ENCODE data around the gene PLA2R1. TPM values are rescaled to one million over a fixed set of nuclear protein-coding genes. Genes with fewer than 3 reads are reported as not detected.

Gene PLA2R1
- polyA plus RNA-seq, 3 donors = not detected

GRCh38 chr2:159904127-159904958 is 158.1 kb downstream of the PLA2R1 start, which contains the start of gene LY75:
Gene LY75, minus strand, starts transcription at chr2:159904756.
- Mint-ChIP-seq H3K4me1 (peaks cover 40% of the 10 kb centered on the region), H3K36me3 (peaks cover 4 to 11% of the 10 kb centered on the region in 2 donors), H3K27me3 (ENCODE audit: low read depth in 3 of 3) (peaks cover 0 to 2% (median 0%) of the 10 kb centered on the region in 3 donors), H3K9me3 (peaks cover 0 to 3% (median 0%) of the 10 kb centered on the region in 7 donors), H3K4me3 (peak within 1 kb of the TSS; percentile 97 to 98), H3K27ac (peak within 1 kb of the TSS; percentile 92 to 98 (median 97))
- H3K4me3 ChIP-seq (replicated peaks in 1 of 3; ENCODE audit: low read depth in 2 of 3, low read length in 3 of 3) = peak within 1 kb of the TSS; percentile 49 to 85 (median 76)
- peak within 1 kb of the TSS; percentile 77 for H3K9ac ChIP-seq (ENCODE audit: insufficient read depth, low read length, poor library complexity, severe bottlenecking)
- peak within 1 kb of the TSS; percentile 89 to 93 for H3K27ac ChIP-seq (ENCODE audit: low read depth in 1 of 2, low read length in 2 of 2)
- TF ChIP-seq CTCF (IDR thresholded peaks at IDR 0.05) = no peak
- peaks cover 34 to 46% of the 10 kb centered on the region in 2 donors for H3K4me1 ChIP-seq (ENCODE audit: control insufficient read depth in 1 of 2, insufficient read depth in 2 of 2, low read length in 2 of 2)
- peaks cover 0 to 5% of the 10 kb centered on the region in 2 donors for H3K36me3 ChIP-seq (replicated peaks in 1 of 2; ENCODE audit: control insufficient read depth in 1 of 2, insufficient read depth in 2 of 2, low read length in 2 of 2)
- H3K27me3 ChIP-seq (ENCODE audit: control insufficient read depth in 2 of 2, insufficient read depth in 2 of 2, low read length in 2 of 2) = no peaks in the 10 kb centered on the region
- H3K4me2 ChIP-seq (replicated peaks; ENCODE audit: extremely low read depth, low read length, poor library complexity, severe bottlenecking) = peak within 1 kb of the TSS; percentile 95
- DNase-seq = peak; percentile 33 to 54 (median 48)
- H2AFZ ChIP-seq (ENCODE audit: insufficient read depth, low read depth, low read length, poor library complexity, severe bottlenecking) = peak within 1 kb of the TSS; percentile 90
- intact Hi-C loops (cut with micrococcal nuclease) = no loop called here
- peaks cover 12% of the 10 kb centered on the region for H4K20me1 ChIP-seq (ENCODE audit: insufficient read depth, low read length)
- peaks cover 34% of the 10 kb centered on the region for H3K79me2 ChIP-seq (ENCODE audit: insufficient read depth, low read length)
- no peaks in the 10 kb centered on the region for H3K9me3 ChIP-seq (replicated peaks in 1 of 2; ENCODE audit: control insufficient read depth in 1 of 2, insufficient read depth in 1 of 2, low read length in 2 of 2)
- under 1% methylated on average over 72 of the region's 74 CpGs for WGBS (ENCODE audit: insufficient coverage)

GRCh38 chr2:159903443-159904126 is 158.8 kb downstream of the PLA2R1 start:
- Mint-ChIP-seq H3K9me3 (peaks cover 0 to 3% (median 0%) of the 10 kb centered on the region in 7 donors), H3K4me1 (peaks cover 40% of the 10 kb centered on the region), H3K36me3 (peaks cover 10 to 16% of the 10 kb centered on the region in 2 donors), H3K27me3 (ENCODE audit: low read depth in 3 of 3) (peaks cover 0 to 2% (median 0%) of the 10 kb centered on the region in 3 donors), H3K27ac (peak overlapping the region; percentile 92 to 98 (median 97)), H3K4me3 (peak overlapping the region; percentile 97 to 98)
- peaks cover 12% of the 10 kb centered on the region for H4K20me1 ChIP-seq (ENCODE audit: insufficient read depth, low read length)
- H3K27me3 ChIP-seq (ENCODE audit: control insufficient read depth in 2 of 2, insufficient read depth in 2 of 2, low read length in 2 of 2) = no peaks in the 10 kb centered on the region
- H3K79me2 ChIP-seq (ENCODE audit: insufficient read depth, low read length) = peaks cover 40% of the 10 kb centered on the region
- H3K4me1 ChIP-seq (ENCODE audit: control insufficient read depth in 1 of 2, insufficient read depth in 2 of 2, low read length in 2 of 2) = peaks cover 34 to 46% of the 10 kb centered on the region in 2 donors
- intact Hi-C loops (cut with micrococcal nuclease) = no loop called here
- H3K9me3 ChIP-seq (replicated peaks in 1 of 2; ENCODE audit: control insufficient read depth in 1 of 2, insufficient read depth in 1 of 2, low read length in 2 of 2) = no peaks in the 10 kb centered on the region
- WGBS (ENCODE audit: insufficient coverage) = 0% methylated on average over 8 of the region's 17 CpGs
- peak overlapping the region; percentile 95 for H3K4me2 ChIP-seq (replicated peaks; ENCODE audit: extremely low read depth, low read length, poor library complexity, severe bottlenecking)
- peak overlapping the region; percentile 90 for H2AFZ ChIP-seq (ENCODE audit: insufficient read depth, low read depth, low read length, poor library complexity, severe bottlenecking)
- DNase-seq = peak; percentile 66 to 79 (median 75)
- TF ChIP-seq CTCF (IDR thresholded peaks at IDR 0.05) = no peak
- peak overlapping the region; percentile 77 for H3K9ac ChIP-seq (ENCODE audit: insufficient read depth, low read length, poor library complexity, severe bottlenecking)
- H3K36me3 ChIP-seq (replicated peaks in 1 of 2; ENCODE audit: control insufficient read depth in 1 of 2, insufficient read depth in 2 of 2, low read length in 2 of 2) = peaks cover 2 to 13% of the 10 kb centered on the region in 2 donors
- H3K27ac ChIP-seq (ENCODE audit: low read depth in 1 of 2, low read length in 2 of 2) = peak overlapping the region; percentile 89 to 93
- peak overlapping the region; percentile 49 to 85 (median 76) for H3K4me3 ChIP-seq (replicated peaks in 1 of 3; ENCODE audit: low read depth in 2 of 3, low read length in 3 of 3)

Measured in CD14-positive monocyte (primary cell).